Measurements from ENCODE around the gene DLG2.
A peak's percentile ranks its signal among the peaks of the same experiment; 100 is the strongest.

The DLG2 gene

DNA sequence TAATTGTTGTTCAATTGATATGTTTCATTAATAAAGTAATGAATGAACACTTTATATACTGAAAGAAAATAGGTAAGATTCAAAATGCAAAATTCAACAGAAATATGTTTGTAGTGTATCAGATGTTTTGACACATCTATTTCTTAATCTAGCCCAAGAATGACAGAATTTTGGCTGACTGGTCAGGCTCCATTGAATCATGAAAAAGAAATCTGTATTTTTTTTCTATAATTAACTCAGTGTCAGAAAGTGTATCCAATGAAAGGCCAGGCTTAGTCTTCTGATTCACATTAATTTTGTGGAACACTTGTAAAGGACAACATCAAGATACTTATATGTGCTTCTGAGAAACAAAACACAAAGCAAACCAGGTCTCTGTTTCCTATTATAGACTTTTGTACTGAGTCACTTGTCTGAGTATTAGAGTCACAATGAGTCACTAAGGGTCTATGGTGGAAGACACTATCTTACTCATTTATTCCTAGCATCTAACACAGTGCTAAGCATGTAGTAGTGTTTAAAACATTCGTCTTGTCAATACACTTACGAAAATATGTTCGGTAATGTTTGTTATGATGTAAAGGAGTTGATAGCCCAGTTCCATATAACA is 2043.3 kb downstream of the DLG2 start:
- DNase-seq, result no peak

DNA sequence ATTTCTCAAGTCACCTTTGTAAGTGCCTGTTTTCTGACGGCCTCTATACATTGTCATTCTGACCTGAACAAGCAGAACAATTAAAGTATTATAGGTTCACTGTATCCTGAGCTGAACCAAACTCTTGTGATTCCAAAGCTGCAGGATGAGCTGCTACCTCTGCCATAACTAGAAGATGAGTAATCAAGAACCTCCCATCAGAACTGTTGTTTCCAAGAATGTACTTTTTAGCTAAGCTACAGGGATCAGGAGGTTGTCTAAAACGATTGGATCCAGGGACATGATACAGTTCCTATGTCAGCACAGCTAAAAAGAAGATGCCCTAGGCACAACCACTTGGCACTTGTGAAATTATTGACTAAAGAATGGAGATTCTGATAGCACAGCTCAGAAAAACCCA is 2052.6 kb downstream of the DLG2 start:
- DNase-seq, result no peak

DNA sequence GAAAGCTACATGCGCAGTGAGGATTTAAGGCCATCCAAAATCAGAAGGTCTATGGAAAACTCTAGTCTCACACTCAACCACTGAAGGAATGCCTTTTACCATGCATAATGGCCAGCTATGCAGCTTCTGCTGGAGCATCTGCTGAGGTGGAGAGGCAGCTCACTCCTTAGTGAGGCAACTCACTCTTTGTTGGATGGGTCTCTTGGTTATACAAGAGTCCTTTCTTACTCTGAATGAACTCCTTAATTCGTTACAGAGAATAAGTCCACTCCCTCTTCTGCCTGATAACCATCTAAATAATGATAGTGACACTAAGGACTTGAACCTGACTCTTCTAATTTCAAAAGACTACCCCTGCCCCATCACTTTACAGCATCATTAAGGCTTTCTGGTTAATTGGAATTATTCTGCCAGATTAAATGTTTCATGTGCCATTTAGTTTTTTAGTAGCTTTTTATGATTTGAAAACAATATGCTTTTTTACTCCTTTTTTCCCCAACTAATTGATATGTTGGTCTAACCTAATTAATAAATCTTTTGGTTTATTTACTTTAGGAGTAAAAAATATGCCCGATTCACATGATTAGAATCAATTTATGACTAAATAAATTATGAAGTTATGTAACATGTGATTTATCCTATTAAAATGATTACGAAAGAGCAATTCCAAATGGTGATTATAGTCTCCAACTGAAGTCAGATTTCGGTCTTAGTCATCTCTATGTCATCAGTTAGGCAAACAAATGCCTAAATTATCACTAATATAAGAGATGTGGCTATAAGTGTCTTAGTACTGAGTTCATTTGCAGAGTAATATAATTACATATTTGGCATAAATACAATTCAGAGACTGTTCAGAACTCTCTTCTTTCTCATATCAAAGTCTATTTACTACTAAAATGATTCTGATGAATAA is 2054.3 kb downstream of the DLG2 start:
- DNase-seq, result no peak

DNA sequence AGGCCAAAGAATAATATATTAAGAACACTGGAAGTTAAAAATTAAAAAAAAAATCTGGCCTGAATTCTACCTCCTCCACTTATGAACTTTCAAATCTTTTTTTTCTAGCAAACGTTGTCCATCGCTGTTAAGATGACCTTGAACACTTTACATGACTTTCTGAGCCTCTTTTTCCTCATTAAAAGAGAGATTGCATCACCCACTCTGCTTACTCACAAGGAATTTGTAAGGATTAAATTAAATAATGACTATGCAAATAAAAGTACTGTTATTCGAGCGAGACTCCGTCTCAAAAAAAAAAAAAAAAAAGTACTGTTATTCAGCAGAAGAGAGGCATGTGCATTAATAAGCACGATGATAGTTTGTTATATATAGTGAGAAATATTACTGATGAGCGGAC is 2055.8 kb downstream of the DLG2 start:
- no peak for DNase-seq

DNA sequence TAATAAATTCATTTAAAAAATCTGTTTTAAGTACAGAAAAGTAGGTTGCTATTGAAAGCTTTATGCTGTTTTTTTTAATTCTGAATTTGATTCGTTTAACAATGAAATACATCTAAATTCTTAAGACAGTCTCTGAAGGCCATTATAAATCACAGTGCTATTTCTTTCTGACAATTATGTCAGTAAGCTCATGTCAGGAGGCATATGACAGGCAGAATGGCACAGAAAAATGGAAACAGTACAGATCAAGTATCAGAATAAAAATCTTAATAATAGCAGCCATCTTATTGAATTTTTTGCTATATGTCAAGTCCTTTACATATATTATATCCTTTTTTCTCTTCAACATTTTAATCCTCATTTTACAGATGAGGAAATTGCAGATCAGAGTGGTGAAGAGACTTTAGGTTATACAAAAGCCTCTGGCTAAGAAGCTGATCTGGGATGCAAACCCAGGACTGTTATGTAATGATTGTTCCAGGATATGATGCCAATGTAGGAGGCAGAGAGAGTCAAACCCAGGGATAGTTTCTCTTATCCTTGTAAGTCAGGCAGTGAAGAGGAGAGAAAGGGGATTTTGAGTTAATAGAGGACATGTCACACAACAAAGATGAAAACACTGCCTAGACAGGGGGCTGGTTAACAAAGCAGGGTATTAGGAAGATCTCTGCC is 2057.9 kb downstream of the DLG2 start:
- no peak for DNase-seq

DNA sequence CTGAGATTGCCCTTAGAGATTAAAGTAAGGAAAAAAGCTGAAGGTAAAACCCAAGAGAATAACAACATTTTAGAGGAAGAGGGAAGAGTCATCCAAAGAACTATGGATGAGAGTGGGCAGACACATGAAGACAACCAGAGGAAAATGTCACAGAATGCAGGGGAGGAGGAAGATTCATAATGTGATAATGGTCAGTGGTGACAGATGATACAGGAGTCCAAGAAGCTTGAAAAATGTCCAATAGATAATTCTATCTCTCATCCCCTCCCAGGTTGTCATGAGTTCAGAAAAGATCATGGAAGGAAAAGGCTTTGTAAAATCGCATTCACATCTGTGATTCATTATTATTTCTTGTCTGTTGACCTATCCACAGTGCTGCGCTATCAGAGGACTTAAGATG is 2058.6 kb downstream of the DLG2 start:
- no peak for DNase-seq

DNA sequence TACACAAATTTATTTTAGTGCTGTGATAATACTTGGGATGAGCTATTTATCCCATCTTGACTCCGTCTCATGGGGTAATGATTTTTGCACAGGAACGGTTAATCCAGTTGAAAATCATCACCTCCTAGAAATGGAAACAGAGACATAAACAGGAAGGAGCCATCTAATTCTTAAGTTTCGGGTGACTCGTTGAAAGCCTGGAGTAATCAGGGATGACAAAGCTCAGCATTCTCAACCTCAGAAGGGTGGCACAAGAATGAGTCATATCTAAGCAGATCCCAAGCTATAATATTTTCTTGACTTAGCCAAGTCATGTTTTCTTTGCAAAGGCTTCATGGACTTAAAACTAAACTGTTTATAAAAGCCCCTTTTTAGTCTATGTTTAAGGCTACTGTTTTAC is 2060.2 kb downstream of the DLG2 start:
- no peak for DNase-seq

DNA sequence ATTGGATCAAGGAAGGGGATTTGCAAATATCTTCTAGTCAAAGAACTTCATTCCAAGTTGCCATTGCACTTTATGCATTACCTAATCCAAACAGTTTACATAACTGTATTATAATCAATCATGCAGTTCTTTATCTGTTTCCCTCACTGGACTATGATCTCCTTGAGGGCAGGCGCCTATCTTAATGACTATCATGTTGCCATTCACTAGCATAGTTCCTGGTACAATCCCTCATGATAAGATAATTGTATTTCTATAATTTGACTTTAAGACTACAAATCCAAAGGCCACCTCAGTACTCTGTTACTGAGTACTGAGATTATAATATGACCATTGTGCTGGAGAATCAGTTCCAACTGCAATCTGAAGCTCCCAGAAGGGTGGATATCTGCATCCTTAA is 2062.3 kb downstream of the DLG2 start:
- no peak for DNase-seq

DNA sequence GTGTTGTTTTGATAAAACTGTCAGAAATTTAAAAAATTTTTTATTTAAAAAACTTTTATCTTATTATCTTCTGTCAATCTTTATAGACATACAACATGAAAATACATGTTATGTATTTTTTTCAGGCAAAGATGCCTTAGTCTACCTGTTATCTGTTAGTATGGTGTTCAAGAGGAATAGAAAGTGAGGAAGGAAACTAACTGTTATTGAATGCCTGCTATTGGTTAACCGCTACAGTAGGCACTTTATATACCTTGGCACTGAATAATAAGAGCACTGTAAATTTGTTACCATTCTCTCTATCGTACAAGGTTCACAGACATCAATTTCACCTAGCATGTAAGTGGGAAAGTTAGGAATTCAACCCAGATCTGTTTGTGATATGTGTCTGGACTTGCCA is 2068.9 kb downstream of the DLG2 start:
- DNase-seq, result no peak

DNA sequence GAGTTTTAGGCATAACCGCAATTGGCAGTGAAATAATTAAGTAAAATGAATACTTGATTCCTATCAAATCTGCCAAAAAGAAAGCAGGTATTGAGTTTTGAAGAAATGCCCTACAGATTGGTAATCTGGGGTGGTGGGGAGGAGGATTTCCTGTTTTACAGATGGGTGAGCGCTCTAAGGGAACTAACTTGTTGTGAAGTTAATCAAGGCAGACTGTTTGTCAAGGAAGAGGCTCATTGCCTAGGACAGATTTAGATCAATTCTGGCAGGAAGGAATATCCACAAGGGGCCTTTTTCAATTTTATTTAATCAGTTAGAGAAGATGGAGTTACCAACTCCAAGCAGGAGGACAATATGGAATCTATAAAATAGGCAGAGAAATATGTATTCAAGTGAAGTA is 2069.5 kb downstream of the DLG2 start:
- peak; percentile 78 for DNase-seq

DNA sequence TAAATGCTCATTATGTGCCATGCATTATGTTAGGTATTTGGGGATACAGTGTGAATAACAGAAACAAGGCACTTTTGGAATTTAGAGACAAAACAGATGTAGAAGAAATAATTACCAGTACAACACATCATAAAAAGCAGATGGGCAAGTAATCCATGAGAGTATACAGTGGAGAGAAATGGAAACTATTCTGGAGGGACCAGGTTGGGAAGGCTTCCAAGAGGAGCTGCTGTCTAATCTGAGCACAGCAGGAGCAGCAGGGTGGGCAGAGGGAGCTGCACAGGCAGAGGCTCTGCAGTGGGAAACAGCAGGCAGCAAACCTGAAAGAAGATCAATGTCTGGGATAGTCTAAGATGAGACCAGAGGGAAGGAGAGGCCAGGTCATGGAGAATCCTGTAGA is 2072.3 kb downstream of the DLG2 start:
- DNase-seq, result peak; percentile 61

DNA sequence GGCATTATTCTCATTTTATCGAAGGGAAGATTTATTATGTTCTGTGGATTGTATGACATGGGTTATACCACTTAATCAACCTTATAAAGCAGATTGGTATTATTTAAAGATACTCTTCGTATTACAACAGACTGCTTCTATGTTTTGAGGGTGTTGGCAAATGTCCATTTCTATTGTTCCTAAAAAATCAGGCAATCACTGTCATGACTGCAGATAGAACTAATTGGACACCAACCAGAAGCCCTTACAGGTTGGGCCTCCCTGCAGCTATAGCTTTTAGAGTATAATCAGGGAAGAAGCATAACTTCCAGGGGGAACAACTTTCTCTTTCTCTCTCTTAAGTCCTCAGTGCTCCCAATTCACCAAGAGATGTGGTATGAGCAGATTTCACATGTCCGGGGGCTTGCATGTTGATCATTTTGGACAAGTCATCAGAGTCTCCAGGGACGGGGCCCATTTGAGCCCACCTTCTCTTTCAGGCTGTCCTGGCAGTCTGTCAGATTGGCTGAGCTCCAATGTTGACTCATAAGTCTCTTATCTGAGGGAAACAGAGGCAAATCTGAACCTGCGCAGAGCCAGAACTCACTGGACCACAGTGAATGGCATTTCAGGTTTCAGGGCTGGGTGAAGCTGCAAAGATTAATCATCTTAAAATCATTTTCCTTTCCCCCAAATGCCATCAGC is 2077.0 kb downstream of the DLG2 start:
- DNase-seq, result no peak

DNA sequence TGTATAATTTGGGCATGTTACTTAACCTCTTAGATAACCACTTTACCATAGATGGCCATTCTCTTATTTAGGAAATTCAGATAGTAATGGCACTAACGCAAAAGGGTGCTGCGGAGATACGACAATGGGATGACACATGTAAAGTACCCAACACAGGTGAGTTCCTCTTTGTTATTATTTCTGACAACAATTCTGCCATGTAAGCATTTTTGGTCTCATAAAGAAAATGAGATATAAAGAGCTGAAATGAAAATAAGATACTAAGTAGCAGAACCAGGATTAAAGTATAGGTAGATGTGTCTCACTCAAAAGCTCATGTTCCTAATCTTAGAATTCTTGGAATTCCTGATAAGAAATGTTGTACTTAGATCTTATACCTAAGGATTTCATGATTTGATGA is 2080.8 kb downstream of the DLG2 start:
- DNase-seq, result no peak

DNA sequence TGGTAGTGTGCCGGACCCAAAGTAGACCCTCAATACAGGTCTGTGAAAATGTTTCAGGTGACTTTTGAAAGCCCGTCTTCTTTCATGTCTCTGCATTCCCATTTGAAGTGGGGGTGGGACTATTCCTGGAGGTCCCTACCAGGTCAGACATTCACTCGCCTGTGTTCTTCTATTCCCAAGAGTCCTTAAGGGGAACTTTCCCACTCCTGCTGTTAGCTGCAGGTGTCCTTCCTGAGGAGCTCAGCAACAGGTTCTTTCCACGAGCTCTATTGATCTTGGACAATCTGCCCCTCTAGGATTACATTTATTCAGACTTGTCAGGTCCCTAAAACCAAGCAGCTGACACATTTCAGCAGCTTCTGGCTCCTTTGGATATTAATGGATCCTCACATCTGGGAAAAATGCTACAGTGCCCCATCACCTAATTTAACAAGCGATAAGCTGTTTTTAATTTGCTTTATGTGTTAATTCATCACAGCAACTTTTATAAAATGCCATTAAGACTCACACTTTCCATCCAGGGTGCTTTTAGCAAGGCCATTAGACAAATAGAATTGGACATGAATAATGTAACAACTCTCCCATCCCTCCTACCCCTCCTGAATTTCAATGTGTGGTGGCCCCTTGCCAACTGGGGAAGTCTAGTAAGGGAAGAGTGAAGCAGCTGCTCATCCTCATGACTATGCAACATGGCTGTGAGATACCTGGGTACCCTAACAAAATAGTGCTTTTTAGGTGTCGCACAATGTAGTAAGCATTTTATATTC is 2081.5 kb downstream of the DLG2 start:
- DNase-seq, result no peak

DNA sequence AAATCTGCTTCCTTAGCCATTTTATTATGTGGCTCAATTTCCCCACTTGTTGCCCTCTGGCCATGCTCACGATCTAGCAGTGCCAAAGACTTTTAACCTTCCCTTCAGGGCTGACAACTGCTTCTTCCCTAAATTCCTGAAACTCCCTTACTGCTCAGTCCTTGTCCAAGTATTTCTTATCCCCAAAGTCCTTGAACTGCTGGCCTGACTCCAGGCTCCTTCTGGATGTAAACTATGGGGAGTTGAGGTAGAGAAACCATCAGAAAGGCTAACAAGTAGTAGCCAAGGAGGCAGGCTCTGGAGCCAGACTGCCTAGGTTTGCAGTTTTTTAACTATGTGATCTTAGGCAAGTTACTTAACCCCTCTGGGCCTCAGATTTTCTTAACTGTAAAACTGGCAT is 2082.3 kb downstream of the DLG2 start:
- DNase-seq, result no peak

DNA sequence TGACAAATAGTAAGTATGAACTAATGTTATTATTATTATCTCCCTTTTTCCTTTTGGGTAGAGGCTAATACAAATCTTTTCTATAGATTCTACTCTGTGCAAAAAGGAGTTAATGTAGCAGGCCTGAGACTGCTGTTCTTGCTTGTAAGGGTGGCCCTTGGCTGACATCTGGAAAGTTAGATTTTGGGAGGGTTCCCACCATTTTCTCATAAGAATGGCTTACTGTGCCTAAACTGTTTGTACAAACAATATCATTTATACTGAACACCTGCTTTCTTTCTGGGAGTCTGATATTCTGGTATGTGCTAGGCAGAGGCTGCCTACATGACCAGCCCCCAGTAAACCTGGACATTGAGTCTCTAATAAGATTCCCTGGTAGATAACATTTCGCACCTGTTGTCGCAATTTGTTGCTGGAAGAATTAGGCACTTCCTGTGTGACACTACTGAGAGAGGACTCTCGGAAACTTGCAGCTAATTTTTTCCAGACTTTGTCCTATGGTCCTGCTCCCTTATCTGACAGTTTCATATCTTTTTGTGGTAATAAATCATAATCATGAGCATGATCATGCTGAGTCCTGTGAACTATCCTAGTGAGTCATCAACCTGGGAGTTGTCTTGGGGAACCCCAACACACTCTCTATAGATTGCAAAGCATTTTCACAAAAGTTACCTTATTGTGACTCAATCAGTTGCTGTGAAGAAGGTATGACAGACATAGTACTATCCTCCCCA is 2083.3 kb downstream of the DLG2 start:
- no peak for DNase-seq

DNA sequence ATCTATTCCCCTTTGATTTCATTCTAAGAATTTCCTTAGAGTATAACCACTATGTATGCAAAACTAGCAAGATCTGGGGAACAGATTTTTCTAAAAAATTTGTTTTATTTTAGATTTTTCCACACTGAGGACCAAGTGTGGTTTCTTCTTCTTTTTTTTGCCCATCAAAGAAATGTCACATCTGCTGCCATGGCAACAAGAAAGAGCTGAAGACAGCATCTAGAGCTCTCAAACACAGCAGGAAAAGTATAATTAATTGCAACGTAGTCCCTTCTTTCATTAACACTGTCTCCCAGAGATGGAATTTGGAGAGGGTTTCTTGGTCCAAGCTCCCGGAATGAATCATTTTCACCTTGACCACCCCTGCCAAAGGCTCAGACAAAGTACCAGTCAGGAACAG is 2084.3 kb downstream of the DLG2 start:
- DNase-seq, result no peak

DNA sequence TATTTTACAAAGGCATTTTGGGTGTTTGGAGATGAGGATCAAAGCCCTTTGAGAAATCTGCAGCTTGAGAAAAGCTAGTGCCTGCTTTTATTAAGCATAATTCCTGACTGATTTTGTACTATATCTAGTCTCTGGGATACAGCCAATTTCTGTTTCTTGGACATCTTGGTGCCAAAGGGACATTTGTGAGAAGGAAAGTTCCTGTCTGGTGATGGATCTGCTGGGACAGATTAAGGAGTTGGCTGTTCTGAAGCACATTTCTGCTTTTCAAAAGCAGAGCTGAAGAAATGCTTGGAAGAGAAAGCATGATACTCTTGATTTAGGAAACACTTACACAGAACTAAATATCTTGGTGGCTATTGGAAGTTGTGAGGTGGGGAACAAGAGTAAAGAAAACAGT is 2086.4 kb downstream of the DLG2 start:
- no peak for DNase-seq

DNA sequence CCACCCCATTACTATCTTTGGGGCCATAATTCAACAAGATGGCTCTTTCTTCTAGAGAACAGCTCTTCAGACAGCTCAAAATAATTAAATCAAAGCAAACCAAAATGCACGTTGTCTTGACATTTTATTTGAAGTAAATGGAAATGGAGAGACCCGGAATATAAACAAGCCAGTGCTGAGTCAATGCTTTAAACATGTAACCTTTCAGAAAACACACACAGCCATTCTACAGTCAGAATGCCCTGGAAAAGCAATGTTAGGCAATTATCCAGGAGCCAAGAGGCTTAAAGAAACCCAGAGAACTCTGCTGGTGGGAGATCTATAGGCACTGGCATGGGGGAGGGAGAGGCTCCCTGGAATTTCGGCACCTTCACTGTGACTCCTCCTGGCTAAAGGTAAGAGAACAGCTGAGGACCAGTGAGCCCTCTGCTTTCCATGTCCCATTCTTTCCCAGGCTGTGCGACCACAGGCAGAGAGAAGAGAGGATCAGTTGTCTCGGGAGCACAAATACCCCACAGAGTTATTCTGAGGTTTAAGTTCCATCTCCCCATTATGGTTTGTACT is 2086.9 kb downstream of the DLG2 start:
- no peak for DNase-seq

DNA sequence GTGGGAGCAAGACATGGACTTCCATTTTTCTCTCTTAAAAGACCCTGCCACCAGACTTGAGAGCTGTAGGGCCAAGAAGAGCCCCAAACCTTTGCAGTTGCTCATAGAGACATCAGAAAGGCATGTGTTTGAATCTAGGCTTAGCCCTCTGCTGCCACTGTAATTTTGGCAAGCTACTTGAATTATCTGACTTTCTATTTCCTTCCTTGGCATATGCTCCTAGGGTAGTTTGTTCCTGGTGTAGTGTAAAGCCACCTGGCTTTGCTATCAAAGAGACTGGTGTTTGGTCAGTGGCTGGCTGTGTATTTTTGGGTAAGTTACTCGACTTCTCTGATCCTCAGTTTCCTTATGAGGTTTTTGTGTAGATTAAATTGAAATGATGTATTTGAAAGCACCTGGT is 2088.9 kb downstream of the DLG2 start:
- no peak for DNase-seq

DNA sequence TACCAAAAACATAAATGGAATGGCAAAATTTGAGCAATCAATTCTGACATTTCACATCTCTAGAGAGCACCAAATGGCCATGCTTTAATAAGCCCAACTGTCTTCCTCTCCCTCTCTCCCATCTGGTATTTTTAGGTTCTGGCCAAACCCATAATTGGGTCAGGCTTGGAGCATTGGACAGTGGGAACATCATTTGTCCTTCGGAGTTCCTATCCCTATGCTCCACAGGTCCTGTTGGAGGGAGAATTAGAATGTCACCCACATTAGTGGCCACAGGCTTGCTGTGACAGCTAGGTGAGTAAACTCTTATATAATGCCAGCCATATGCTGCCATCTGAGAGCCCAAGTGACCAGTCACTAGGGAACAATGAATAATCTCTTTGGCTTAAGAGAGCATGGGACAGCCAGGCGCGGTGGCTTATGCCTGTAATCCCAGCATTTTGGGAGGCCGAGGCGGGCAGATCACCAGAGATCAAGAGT is 2090.0 kb downstream of the DLG2 start:
- DNase-seq, result no peak
